CD4-positive, alpha-beta T cell treated with Interleukin-10 for 1 hour (primary cell): ENCODE measurements around the gene TRABD2B.

ENCODE experiments used
- DNase-seq: peaks from one replicate; pipeline ENCODE4 v3.0.0-alpha.2; 2020

The TRABD2B gene

GRCh38 chr1:47931395-47931794 is 65.8 kb downstream of the TRABD2B start:
- DNase-seq, result no peak

GRCh38 chr1:47930210-47930840 is 66.9 kb downstream of the TRABD2B start:
- DNase-seq, result no peak

- no peak for DNase-seq
Observed at GRCh38 chr1:47927165-47927564, 70.0 kb downstream of the TRABD2B start.

DNA sequence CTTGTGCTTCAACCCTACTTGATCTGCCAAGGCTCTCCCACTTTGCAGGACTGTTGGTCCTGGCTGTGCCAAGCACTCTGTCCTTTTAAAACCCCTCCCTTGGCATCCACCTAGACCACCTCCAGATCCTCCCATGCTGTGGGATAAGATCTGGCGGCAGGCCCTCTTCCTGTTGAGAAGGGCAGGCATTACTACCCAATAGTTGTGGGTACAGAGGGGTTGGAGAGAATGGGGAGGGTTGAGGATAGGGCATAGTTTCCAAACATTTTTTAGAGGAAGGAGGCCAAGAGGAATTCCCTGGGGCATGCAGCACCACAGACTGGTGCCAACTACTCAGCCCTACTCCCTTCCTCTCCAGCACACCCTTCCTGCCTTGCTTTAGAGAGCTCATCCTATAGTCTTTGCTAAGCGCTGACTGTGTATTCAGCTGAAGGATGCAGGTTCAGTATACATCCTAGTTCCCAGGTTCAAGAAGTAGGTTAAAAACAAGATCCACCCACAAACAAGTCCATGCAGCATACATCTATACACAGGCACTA is 70.7 kb downstream of the TRABD2B start:
- DNase-seq, result no peak

GRCh38 chr1:47924270-47925048 is 72.7 kb downstream of the TRABD2B start:
- DNase-seq, result no peak

DNA sequence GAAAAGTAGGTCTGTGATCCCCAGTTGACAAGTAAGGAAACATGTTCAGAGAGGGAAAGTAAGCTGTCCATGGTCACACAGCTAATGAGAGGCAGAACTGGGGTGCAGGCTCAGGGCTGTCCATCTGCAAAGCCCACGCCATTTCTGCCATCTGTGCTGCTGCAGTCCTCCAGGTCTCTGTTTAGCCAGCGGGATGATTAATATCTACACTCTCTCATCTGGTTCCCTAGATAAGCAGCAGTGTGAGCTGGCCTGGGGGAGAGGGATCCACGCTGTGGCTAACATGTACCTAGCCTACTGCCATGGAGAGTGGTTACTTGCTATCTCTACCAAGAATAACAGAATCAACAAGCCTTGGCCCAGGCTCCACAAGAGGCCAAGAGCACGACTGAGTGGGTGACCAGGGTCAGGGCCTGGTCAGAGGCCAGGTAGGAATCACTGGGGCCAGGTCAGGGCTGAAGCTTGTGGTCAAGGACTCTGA is 75.2 kb downstream of the TRABD2B start:
- DNase-seq, result no peak

DNA sequence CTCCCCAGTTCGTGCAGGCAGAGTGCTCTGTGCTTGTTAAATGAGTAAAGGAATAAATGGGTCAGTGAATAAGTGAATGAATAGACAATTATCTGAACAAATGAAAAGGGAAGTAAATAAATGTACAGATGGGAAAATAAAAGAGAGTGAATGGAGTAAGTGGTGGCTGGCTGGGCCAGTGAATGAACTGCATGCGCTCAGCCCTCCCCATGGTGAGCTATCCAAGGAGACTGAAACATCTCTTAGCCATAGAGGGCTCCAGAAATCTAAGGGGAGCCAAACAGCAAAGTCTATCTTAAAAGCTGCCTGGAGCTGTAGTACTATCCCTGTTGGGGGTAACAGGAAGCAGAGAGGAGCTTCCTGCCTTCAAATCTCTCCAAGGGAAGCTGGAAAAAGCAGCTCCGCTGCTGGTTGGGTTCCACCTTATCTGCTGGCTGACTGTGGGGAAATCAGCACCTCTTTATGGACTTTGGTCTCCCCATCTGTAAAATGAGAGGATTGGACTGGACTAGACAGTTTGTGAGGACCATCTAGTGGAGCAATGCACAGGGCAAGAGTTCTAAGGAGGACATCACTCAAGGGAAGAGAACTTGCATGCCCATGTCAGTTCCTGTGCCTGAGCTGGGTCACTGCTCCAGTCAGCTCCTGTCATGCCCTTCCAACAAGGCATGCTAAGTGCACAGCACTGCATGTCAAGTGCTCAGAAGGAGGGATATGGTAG is 77.9 kb downstream of the TRABD2B start:
- no peak for DNase-seq

DNA sequence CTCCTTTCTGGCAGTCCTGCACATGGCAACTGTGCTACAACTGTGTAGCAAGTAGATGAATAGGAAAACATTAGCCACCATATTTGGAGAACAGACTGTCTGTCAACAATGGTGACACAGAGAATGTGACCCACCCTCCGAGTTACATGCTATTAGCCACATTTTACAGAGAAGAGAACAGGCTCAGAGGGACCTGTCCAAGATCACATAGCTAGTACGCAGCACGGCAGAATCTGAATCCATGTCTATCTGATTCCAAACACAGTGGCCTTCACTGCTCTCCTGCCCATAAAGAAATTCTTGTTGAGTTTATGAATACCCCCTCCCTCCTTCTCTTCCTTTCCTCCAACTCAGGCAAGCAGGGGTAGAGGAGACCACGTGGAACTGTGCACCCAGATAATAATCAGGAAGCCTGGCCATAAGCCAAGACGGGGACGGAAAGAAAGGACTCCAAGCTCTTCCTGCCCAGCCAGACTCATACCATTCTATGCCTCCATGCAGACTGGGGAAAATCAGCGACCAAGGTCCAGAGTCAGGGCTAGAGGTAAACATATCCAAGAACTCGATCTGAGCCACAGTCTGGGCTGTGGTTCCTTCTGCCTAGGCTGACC is 78.8 kb downstream of the TRABD2B start:
- DNase-seq, result no peak

DNA sequence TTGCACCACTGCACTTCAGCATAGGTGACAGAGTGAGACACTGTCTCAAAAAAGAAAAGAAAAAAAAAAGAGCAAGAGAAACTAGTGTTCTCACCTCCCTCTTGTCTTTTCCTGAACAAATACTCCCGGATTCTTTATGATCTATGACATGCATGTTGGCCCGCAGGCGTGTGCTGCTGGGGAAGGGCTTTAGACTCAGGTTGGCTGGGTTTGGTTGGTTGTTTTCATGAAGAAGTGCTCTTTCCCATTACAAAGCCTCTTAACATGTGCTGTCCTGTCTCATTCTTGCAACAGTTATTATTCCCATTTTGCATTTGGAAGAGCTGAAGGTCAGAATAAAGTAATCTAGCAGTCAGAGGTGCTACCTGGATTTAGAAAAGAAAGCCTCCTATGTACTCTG is 79.5 kb downstream of the TRABD2B start:
- no peak for DNase-seq

DNA sequence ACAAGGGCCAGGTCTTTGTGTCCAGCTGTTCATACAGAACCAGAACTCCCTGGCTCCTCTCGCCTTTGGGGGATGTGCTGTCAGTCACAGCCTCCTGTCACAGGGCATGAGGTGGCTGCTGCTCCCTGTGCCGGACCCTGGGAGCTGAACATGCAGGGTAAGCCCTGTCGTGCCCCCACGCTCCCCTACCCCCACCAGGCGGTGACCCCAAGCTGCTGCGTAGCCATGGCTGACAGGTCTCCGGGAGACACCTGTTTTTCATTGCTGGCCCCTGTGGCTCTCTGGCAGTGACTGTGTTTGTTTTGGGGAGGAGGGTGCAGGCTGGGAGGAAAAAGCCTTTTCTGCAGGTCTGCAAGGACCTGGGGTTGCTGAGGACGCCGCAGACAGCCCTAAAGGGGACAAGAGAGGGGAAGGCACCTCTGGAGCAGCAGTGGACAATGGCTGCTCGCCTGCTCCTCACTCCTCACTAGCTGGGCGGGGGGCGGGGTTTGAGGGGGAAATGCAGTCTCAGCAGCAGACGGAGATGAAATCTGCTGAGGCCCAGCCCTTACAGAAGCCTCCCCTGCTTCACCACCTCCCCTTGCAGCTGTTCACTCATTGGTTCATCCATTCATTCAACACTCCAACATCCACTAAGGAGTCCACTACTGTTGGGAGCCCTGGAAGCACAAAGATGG is 81.4 kb downstream of the TRABD2B start:
- no peak for DNase-seq

DNA sequence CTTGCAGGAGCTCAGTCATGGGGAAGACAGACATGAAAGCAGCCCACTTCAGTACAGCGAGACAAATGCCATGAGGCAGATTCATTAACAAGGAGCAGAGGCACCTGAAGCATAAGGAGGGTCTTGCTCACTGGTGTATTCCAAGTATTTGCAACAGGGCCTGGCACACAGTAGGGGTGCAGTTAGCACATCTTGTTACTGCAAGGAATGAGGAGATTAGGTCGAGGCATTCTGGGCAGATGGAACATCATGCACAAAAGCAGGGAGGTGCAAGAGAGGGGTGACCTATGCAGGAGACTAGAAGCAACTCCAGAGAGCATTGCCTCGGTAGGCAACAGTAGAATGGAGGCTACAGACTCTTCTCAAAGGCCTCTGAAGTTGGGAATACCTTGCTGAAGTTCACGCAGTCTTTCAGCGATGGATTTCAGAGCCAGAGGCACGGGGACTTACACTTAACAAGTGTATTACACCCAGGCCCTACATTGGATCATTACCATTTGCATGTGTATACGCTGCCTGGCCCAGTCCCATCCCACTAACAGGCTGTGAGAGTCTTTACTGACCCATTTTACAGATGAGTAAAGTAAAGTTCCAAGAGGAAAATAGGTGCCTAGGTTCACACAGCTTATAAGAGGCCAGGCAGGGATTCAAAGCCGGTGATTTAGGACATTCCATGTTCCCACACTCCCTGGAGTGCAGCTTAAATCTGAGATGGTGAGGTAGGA is 82.1 kb downstream of the TRABD2B start:
- no peak for DNase-seq

- DNase-seq, result no peak
Observed at GRCh38 chr1:47914218-47914938, 82.8 kb downstream of the TRABD2B start.

GRCh38 chr1:47913225-47913823 is 83.9 kb downstream of the TRABD2B start:
- no peak for DNase-seq

DNA sequence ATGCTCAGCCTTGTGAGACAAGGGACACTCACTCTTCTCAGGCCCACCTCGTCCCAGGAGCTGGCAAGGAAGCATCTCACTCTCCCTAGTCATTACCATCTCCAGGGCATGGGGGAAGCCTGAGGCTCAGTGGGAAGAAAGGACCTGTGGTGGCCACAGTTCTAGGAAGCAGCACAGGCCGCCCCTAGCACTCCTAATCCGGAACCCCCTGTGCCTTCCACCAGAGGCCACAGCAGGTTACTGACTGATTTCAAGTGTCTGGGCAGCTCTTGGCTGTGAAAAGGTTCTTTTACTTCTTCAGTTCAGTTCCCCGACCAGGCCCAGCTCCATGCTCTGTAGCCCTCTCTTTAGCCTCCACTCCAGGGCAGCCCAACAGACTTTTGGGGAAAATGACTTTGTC is 84.4 kb downstream of the TRABD2B start:
- no peak for DNase-seq

DNA sequence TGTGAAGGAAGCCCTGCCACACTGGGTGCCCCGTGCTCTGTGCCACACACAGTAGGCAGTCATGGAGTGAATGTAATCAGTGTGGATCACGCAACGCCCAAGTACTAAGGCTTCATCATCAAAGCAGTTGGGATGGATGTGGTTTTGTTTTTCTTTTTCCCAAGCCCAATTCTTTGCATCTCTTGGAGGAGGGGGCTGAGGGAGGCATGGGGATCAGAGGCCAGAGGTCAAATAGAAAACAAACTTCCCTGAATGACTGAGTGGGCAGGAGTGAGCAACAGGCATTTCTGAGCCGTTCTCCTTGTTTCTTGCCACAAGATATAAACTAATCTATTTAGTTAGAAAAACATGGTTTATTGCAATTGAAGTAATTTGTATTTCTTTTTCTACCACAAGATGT is 85.3 kb downstream of the TRABD2B start:
- DNase-seq, result no peak

DNA sequence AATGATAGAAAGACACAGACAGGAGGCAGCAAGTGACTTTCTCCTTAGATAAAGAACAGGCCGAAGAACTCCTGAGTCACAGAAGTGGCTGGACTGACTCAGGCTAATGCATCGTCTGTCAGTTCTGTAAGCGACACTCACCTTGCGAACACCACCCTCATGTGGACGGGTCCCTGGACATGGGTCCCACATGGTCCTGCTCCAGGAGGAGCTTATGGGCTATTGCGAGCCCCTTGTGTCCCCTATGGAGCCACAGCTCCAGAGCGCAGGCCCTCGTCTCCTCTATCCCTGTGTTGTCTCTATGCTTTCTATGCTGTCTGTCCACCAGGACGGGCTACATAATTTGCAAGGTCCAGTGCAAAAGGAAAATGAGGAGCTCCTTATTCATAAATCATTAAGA is 85.8 kb downstream of the TRABD2B start:
- no peak for DNase-seq

DNA sequence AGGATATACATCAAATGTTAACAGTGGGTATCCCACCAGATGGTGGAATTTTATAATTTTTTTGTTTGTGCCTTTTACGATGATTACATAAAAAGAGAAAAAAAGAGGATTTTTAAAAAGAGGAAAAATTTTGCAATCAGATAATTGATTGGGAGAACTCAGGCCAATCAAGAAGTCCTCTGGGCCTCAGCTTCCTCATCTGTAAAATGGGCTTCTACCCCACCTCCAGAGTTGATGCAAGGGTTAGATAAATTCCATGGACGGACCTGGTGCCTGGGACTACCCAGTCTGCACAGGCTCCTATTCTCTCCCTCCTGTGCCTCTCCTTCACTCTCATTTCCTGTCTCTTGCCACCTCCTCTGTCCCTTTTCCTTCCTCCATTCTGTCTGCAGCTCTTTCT is 88.9 kb downstream of the TRABD2B start:
- DNase-seq, result no peak

- DNase-seq, result no peak
Observed at GRCh38 chr1:47907177-47907528, 90.0 kb downstream of the TRABD2B start.

DNA sequence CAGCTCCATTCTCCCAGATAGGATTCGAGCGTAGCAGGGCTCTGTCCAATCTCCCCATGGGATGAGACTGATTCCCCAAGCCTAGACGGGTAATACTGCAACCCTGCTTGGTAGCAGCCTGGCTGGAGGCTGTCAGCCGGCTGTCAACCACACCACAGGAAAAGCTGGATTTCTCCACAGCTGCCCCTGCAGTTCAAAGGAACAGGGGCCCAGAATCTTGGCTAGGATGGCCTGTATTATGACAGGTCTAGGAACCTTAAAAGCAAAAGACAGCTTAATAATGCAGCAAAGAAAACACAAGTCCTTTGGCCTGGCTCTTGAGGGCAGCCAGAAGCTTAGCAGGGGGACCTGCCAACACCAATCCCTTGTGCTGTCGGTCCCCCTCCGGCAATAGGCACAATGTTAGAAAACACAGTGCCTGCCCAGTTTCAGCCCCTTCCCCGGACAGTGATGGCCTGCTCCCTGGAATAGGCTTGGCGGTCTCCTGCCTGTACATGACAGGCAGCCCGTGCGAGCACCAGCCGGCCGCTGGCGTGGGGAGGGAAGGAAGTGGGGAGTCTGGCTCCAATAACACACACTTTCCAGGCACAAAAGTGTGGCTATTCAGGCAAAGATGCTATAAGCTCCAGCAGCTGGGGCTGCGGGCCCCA is 90.5 kb downstream of the TRABD2B start:
- no peak for DNase-seq

DNA sequence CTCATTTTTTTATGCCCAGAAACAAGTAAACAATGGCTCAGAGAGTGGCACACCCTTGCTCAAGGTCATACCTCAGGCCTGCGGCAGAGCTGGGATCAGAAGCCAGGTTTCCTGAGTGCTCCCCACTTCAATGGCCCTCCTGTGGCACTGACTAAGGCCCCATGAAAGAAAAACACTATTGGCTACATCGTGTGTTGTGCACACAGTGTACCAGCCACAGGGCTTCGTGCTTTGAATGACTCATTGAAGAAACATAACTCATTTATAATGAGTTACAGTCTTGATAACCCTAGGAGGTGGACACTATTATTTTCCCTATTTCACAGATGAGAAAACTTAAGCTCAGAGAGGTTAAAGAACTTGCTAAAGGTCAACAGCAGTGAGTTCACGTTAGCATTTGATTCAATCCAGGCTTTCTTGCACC is 91.2 kb downstream of the TRABD2B start:
- no peak for DNase-seq
